GM12878 (cell line): ENCODE data around the gene SPRR2A. TPM values are rescaled to one million over a fixed set of nuclear protein-coding genes. Genes with fewer than 3 reads are reported as not detected.

Source experiments
- ATAC-seq: fragments of 200-7000 bp; cut with Tn5 transposase; 3 replicates; pipeline ENCODE4 v1.9.1; 2020; ENCODE audit warnings: mild to moderate bottlenecking, moderate library complexity
- BruUV-seq: library from RNA; stranded (reverse); fragments of 400-500 nt; replicated peaks from 2 replicates; lab custom pipeline; 2021; lab: Mats Ljungman, UMichigan
- CTCF ChIA-PET: fragments of 300-600 bp; sonication (Branson Sonifier 250); formaldehyde crosslinking; extraction: SDS; loops from one replicate; lab custom pipeline; 2021; ENCODE audit warnings: inconsistent platforms; lab: Yijun Ruan, JAX
- POLR2A ChIA-PET: fragments of 350-600 bp; formaldehyde crosslinking; extraction: SDS; loops from one replicate; lab custom pipeline; 2021; ENCODE audit warnings: inconsistent platforms; lab: Charles Lee
- RAD21 ChIA-PET: fragments of 300-600 bp; sonication (Branson Sonifier 250); formaldehyde crosslinking; loops from one replicate; lab custom pipeline; 2023; ENCODE audit warnings: antibody characterized with exemption; ENCODE audit not compliant: unreplicated experiment; lab: Charles Lee
- SMC1A ChIA-PET: fragments of 300-600 bp; sonication (Branson Sonifier 250); formaldehyde crosslinking; loops from one replicate; lab custom pipeline; 2023; ENCODE audit not compliant: unreplicated experiment, uncharacterized antibody; lab: Charles Lee
- DNase-seq: peaks from one replicate; pipeline ENCODE4 v3.0.0-alpha.2; 2011; ENCODE audit warnings: low read depth, low spot score
- FAIRE-seq: peaks from 3 replicates; lab custom pipeline; 2011; peaks lifted over from hg19 to GRCh38; lab: Jason Lieb, UNC
- H2AFZ ChIP-seq: 2 replicates; pipeline ENCODE4 v1.6.0; 2011; ENCODE audit warnings: low read depth, low read length, control low read depth; ENCODE audit not compliant: control insufficient read depth
- H3K27ac ChIP-seq: 2 replicates; pipeline ENCODE4 v1.5.1; 2011; ENCODE audit warnings: control low read depth; ENCODE audit not compliant: control insufficient read depth, insufficient read depth
- H3K27me3 ChIP-seq, 2 experiments: replicated peaks in 1 of 2; 2 replicates each; pipeline versions ENCODE4 v1.6.0 to v1.6.1; 2011; ENCODE audit warnings: low read length in 1 of 2; ENCODE audit not compliant: control insufficient read depth in 2 of 2, insufficient read depth in 2 of 2
- H3K36me3 ChIP-seq, 2 experiments: 2 replicates each; pipeline ENCODE4 v1.5.1; 2011; ENCODE audit warnings: low read length in 1 of 2; ENCODE audit not compliant: control insufficient read depth in 2 of 2, insufficient read depth in 2 of 2
- H3K4me1 ChIP-seq: 2 replicates; pipeline ENCODE4 v1.6.1; 2011; ENCODE audit warnings: mild to moderate bottlenecking, low read length, moderate library complexity, mixed read lengths; ENCODE audit not compliant: control insufficient read depth, insufficient read depth
- H3K4me2 ChIP-seq: 2 replicates; pipeline ENCODE4 v1.6.0; 2011; ENCODE audit warnings: control low read depth; ENCODE audit not compliant: control insufficient read depth, insufficient read depth
- H3K4me3 ChIP-seq: fragments of 200-600 bp; sonication (generic); 2 replicates; pipeline ENCODE4 v1.5.1; 2016
- H3K79me2 ChIP-seq: 2 replicates; pipeline ENCODE4 v1.6.0; 2011; ENCODE audit warnings: low read length; ENCODE audit not compliant: control insufficient read depth, insufficient read depth
- H3K9ac ChIP-seq: 2 replicates; pipeline ENCODE4 v1.8.0; 2011; ENCODE audit warnings: low read length, control low read depth, mixed read lengths; ENCODE audit not compliant: control insufficient read depth, insufficient read depth
- H3K9me3 ChIP-seq: replicated peaks from 3 replicates; pipeline ENCODE4 v1.5.1; 2011; ENCODE audit warnings: mild to moderate bottlenecking, low read length; ENCODE audit not compliant: control insufficient read depth, insufficient read depth
- H4K20me1 ChIP-seq: 2 replicates; pipeline ENCODE4 v1.6.0; 2011; ENCODE audit not compliant: control insufficient read depth, insufficient read depth
- ASH2L ChIP-seq: fragments of 300-600, 200-600 bp; sonication (generic); IDR thresholded peaks from 2 replicates; pipeline ENCODE4 v1.6.1; 2017; ENCODE audit warnings: low read depth, mild to moderate bottlenecking, borderline replicate concordance
- ATF2 ChIP-seq: IDR thresholded peaks from 2 replicates; pipeline ENCODE4 v1.6.1; 2012; ENCODE audit warnings: low read length, inconsistent platforms
- BACH1 ChIP-seq: fragments of 450-650 bp; IDR thresholded peaks from 2 replicates; pipeline ENCODE4 v1.6.1; 2017; ENCODE audit warnings: mild to moderate bottlenecking, borderline replicate concordance
- EGR1 ChIP-seq, 2 experiments: IDR thresholded peaks; 1 replicate in 1 of 2; 2 replicates in 1 of 2; pipeline ENCODE4 v1.6.1; 2011 to 2012; ENCODE audit warnings: low read depth in 2 of 2, low read length in 2 of 2, borderline replicate concordance in 1 of 2, mild to moderate bottlenecking in 1 of 2, moderate library complexity in 1 of 2
- ELK1 ChIP-seq: IDR thresholded peaks from 2 replicates; pipeline ENCODE4 v1.6.1; 2012; ENCODE audit warnings: low read depth, low read length, improper control_type of control experiment
- GATAD2B ChIP-seq: fragments of 450-650 bp; conservative IDR thresholded peaks from 2 replicates; pipeline ENCODE4 v1.6.1; 2017; ENCODE audit warnings: low read depth, mild to moderate bottlenecking, moderate library complexity
- HDAC6 ChIP-seq: fragments of 200-600 bp; sonication (generic); IDR thresholded peaks from one replicate; pipeline ENCODE4 v1.8.0; 2017; ENCODE audit warnings: antibody characterized with exemption; ENCODE audit not compliant: unreplicated experiment
- IRF5 ChIP-seq: fragments of 450-650 bp; IDR thresholded peaks from 2 replicates; pipeline ENCODE4 v1.6.1; 2017; ENCODE audit warnings: borderline replicate concordance
- JUND ChIP-seq: IDR thresholded peaks from 2 replicates; pipeline ENCODE4 v1.6.1; 2012; ENCODE audit warnings: low read depth, mild to moderate bottlenecking, low read length, improper control_type of control experiment, moderate library complexity
- MXI1 ChIP-seq: fragments of 150-350 bp; IDR thresholded peaks from 2 replicates; pipeline ENCODE4 v1.6.1; 2011; ENCODE audit warnings: low read depth, mild to moderate bottlenecking, inconsistent platforms, low read length, improper control_type of control experiment
- MYB ChIP-seq: fragments of 150-350 bp; IDR thresholded peaks from 2 replicates; pipeline ENCODE4 v1.6.1; 2014; ENCODE audit warnings: mild to moderate bottlenecking, low read depth, low read length, borderline replicate concordance
- MYC ChIP-seq: IDR thresholded peaks from 2 replicates; pipeline ENCODE4 v1.6.1; 2011; ENCODE audit warnings: mild to moderate bottlenecking, low read length, moderate library complexity, inconsistent platforms; ENCODE audit not compliant: insufficient read depth, insufficient replicate concordance, insufficient read length, severe bottlenecking
- NR2F1 ChIP-seq: fragments of 450-650 bp; conservative IDR thresholded peaks from 2 replicates; pipeline ENCODE4 v1.6.1; 2017; ENCODE audit warnings: mild to moderate bottlenecking
- PKNOX1 ChIP-seq: fragments of 450-650 bp; IDR thresholded peaks from 2 replicates; pipeline ENCODE4 v1.6.1; 2016; ENCODE audit warnings: mild to moderate bottlenecking
- SMC3 ChIP-seq: IDR thresholded peaks from 2 replicates; pipeline ENCODE4 v1.6.1; 2011; ENCODE audit warnings: low read length, improper control_type of control experiment, borderline replicate concordance
- SPI1 ChIP-seq: IDR thresholded peaks from 2 replicates; pipeline ENCODE4 v1.6.1; 2011; ENCODE audit warnings: low read depth, mild to moderate bottlenecking, low read length, moderate library complexity, borderline replicate concordance; ENCODE audit not compliant: insufficient read depth
- SREBF2 ChIP-seq: IDR thresholded peaks from 2 replicates; pipeline ENCODE4 v1.6.1; 2012; ENCODE audit warnings: mild to moderate bottlenecking, low read length
- SUZ12 ChIP-seq: fragments of 200-600 bp; sonication (generic); IDR thresholded peaks from one replicate; pipeline ENCODE4 v1.6.1; 2018; ENCODE audit warnings: antibody characterized with exemption, mild to moderate bottlenecking; ENCODE audit not compliant: unreplicated experiment
- ZNF274 ChIP-seq: IDR thresholded peaks from one replicate; pipeline ENCODE4 v1.8.0; 2011; ENCODE audit not compliant: insufficient read length, insufficient read depth
- ZZZ3 ChIP-seq: IDR thresholded peaks from 2 replicates; pipeline ENCODE4 v1.6.1; 2011; ENCODE audit warnings: low read depth; ENCODE audit not compliant: control insufficient read depth, insufficient read length
- in situ Hi-C: fragments of 300-500 bp; cut with MboI; formaldehyde crosslinking; loops from 9 replicates; pipeline ENCODE4 v1.14.3; 2018; ENCODE audit warnings: mixed read lengths
- intact Hi-C: fragments of 100-400 bp; cut with micrococcal nuclease; formaldehyde crosslinking; loops from one replicate; pipeline ENCODE4 v1.14.2; 2022; ENCODE audit not compliant: unreplicated experiment
- polyA plus RNA-seq, 11 experiments: library from polyadenylated mRNA; depleted of rRNA in 4 of 11; unstranded in 6 of 11; stranded (reverse) in 5 of 11; fragments of >200 nt; fragmentation: Nextera tagmentation in 4 of 11; fragmentation: Illumina TruSeq in 1 of 11; extraction: Ambion mirVana in 4 of 11; extraction: Trizol in 1 of 11; gene quantifications; 1 replicate in 1 of 11; 2 replicates in 10 of 11; pipeline versions ENCODE4 v1.2.1 to v1.2.3, GENCODE V29; 2011 to 2016; ENCODE audit warnings: inconsistent platforms in 2 of 11, missing spikeins in 2 of 11, low read depth in 1 of 11
- total RNA-seq, 4 experiments: library from RNA; depleted of rRNA in 3 of 4; stranded (reverse); fragments of >200 nt in 3 of 4; fragmentation: Illumina TruSeq in 1 of 4; extraction: Trizol in 1 of 4; gene quantifications; 2 replicates each; pipeline versions ENCODE4 v1.2.1 to v1.2.3, GENCODE V29; 2013 to 2021

The SPRR2A gene
- total and polyA plus RNA-seq, 10 of the 15 experiments (the other 5 are each of a cell fraction or from before 2014, with no cell fraction given) = not detected

- in situ Hi-C loops (no loop called here), intact Hi-C loops (loop anchor here (10.0 kb wide), 1 partner anchor 156 kb away; the partner anchor contains the start of gene SMCP)
- ChIA-PET POLR2A (interaction anchor here (0.6 kb wide), 1 partner anchor 9 kb away, joined by 3 read pairs; no protein-coding TSS in a partner anchor), RAD21 (no interaction called here), CTCF (no interaction called here), SMC1A (interaction anchor here (1.2 kb wide), 1 partner anchor 14 kb away, joined by 3 read pairs; no protein-coding TSS in a partner anchor)
- H3K79me2 ChIP-seq = no peaks in the 10 kb centered on the region
- no peak within 1 kb of the TSS for H3K9ac ChIP-seq
- no peaks in the 10 kb centered on the region for H3K36me3 ChIP-seq
- no peaks in the 10 kb centered on the region for H3K4me1 ChIP-seq
- ATAC-seq = no peak
- no peaks in the 10 kb centered on the region; a peak in 1 of 4 replicates for H3K27me3 ChIP-seq
- no peak within 1 kb of the TSS for H3K4me2 ChIP-seq
- no peak within 1 kb of the TSS for H3K27ac ChIP-seq
- no peak for DNase-seq
- no peaks in the 10 kb centered on the region for H3K9me3 ChIP-seq
- FAIRE-seq = no peak
- BruUV-seq = no TSS peak
- TF ChIP-seq MYC (no peak), BACH1 (no peak), NR2F1 (no peak), MXI1 (no peak), IRF5 (no peak), ZZZ3 (no peak), ZNF274 (no peak), EGR1 (IDR thresholded peaks at IDR 0.05; ENCODE audit: borderline replicate concordance in 1 of 2, low read depth in 2 of 2, low read length in 2 of 2) (no peak), ELK1 (no peak), SREBF2 (no peak), PKNOX1 (no peak), SPI1 (no peak), GATAD2B (no peak), JUND (no peak), HDAC6 (no peak), ATF2 (no peak), ASH2L (no peak), MYB (no peak), SMC3 (no peak), SUZ12 (no peak)
- H3K4me3 ChIP-seq = no peak within 1 kb of the TSS
- H2AFZ ChIP-seq = no peak within 1 kb of the TSS
- H4K20me1 ChIP-seq = no peaks in the 10 kb centered on the region
Measured at GRCh38 chr1:153030895-153031294, 26.4 kb downstream of the SPRR2A start, which contains the start of gene SPRR1B. SPRR1B (plus strand) TSS chr1:153031203; CDS start chr1:153032346, 1,143 bp downstream.
